BE2C (cell line): ENCODE data around the gene EMSY.

Source experiments
- DNase-seq: peaks from one replicate; pipeline ENCODE4 v3.0.0-alpha.2; 2020
- H3K27me3 ChIP-seq: fragments of 250-450 bp; sonication (Bioruptor Pico); 2 replicates; pipeline ENCODE4 v1.5.1; 2020; ENCODE audit warnings: mild to moderate bottlenecking
- H3K36me3 ChIP-seq: fragments of 250-450 bp; sonication (Bioruptor Pico); 2 replicates; pipeline ENCODE4 v1.5.1; 2020; ENCODE audit warnings: mild to moderate bottlenecking
- H3K4me1 ChIP-seq: fragments of 250-450 bp; sonication (Bioruptor Pico); 2 replicates; pipeline ENCODE4 v1.5.1; 2020
- H3K4me3 ChIP-seq: 2 replicates; pipeline ENCODE4 v1.5.1; 2011; ENCODE audit warnings: low read depth, low read length
- H3K9me3 ChIP-seq: fragments of 250-450 bp; sonication (Bioruptor Pico); 2 replicates; pipeline ENCODE4 v1.5.1; 2020
- TF ChIP-seq, protein P1 (sequence below): IDR thresholded peaks from 2 replicates; pipeline ENCODE4 v1.5.1; 2012; ENCODE audit warnings: mild to moderate bottlenecking, low read depth, low read length

The EMSY gene

DNA sequence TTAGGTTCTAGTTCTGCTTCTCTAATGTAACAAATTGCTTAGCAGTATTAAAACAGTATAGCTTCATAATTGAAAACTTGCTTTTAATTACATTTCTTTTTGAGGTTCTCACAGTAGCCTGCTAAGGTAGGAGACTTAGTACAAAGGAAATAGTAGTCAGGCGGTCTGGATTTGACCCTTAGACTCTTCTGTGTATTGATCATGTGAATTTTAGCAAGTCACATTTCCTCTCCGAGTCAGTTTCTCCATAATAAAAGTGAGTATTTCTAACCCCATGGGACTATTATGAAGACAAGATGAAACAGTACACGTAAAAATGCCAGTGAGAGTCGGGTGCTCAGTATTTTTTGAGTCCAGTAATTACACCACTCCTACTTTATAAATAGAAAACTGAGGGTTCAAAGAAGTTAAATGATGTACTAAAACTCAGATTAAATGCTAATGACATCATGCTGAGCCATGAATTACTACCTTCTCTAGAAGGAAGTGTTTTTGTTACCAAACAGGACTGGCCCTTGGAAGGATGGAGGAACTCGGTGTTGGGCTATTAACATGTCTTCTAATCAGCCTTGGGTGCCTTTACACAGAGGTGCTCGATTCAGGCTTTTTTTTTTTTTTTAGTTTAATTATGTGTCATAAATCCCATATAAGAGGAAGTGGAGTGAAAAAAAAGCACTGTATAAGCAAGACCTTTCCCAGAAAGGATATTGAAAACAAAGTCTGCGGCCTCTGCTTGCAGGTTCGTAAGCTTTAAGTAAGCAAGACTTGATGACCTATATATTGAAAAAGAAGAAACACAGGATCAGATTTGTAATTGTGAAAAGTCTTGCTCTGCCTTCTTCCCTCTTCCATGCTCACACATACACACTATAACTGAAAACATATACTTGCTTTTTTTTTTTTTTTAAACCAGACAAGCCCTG lies 109.0 kb downstream of the EMSY start:
- no peaks in the 10 kb centered on the region for H3K27me3 ChIP-seq
- H3K4me1 ChIP-seq: peaks cover 3% of the 10 kb centered on the region; the same call in 1 of the 2 replicates
- TF ChIP-seq, protein P1, sequence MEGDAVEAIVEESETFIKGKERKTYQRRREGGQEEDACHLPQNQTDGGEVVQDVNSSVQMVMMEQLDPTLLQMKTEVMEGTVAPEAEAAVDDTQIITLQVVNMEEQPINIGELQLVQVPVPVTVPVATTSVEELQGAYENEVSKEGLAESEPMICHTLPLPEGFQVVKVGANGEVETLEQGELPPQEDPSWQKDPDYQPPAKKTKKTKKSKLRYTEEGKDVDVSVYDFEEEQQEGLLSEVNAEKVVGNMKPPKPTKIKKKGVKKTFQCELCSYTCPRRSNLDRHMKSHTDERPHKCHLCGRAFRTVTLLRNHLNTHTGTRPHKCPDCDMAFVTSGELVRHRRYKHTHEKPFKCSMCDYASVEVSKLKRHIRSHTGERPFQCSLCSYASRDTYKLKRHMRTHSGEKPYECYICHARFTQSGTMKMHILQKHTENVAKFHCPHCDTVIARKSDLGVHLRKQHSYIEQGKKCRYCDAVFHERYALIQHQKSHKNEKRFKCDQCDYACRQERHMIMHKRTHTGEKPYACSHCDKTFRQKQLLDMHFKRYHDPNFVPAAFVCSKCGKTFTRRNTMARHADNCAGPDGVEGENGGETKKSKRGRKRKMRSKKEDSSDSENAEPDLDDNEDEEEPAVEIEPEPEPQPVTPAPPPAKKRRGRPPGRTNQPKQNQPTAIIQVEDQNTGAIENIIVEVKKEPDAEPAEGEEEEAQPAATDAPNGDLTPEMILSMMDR: no peak
- H3K4me3 ChIP-seq: no peak overlapping the region
- 0 out of 2 replicates have a peak, but pooled peaks cover 2% of the 10 kb centered on the region for H3K9me3 ChIP-seq
- H3K36me3 ChIP-seq: no peaks in the 10 kb centered on the region; the same call in 1 of the 2 replicates
- DNase-seq: no peak

DNA sequence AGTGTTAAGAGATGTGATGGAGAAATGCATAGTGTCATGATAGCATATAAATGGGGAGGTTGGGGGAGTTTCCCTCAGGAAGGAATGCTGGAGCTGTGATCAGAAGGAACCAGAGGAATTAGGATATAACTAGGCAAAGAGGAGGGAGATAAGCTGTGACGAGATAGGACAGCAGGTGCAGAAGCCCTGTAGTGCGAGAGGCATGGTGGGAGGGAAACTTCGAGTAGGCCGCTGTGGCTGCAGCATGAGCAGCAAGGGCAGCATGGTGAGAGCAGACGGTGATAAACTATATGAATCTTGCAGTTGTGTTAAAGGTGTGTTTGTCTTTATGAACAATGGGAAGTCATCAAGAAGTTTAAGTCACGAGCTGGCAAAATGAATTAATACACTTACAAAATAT lies 109.9 kb downstream of the EMSY start:
- TF ChIP-seq, protein P1: no peak
- DNase-seq: no peak

GRCh38 chr11:76557466-76557865 lies 112.6 kb downstream of the EMSY start:
- Histone ChIP-seq H3K9me3 (0 out of 2 replicates have a peak, but pooled peaks cover 2% of the 10 kb centered on the region), H3K27me3 (no peaks in the 10 kb centered on the region), H3K4me3 (no peak overlapping the region), H3K36me3 (no peaks in the 10 kb centered on the region; the same call in 1 of the 2 replicates), H3K4me1 (peaks cover 3% of the 10 kb centered on the region; the same call in 1 of the 2 replicates)
- no peak for DNase-seq
- TF ChIP-seq, protein P1: no peak

More for the DNA sequence above, 109.9 kb downstream of the EMSY start:
- H3K36me3 ChIP-seq: no peaks in the 10 kb centered on the region; the same call in 1 of the 2 replicates
- H3K27me3 ChIP-seq: no peaks in the 10 kb centered on the region
- 0 out of 2 replicates have a peak, but pooled peaks cover 2% of the 10 kb centered on the region for H3K9me3 ChIP-seq
- peaks cover 3% of the 10 kb centered on the region; the same call in 1 of the 2 replicates for H3K4me1 ChIP-seq
- no peak overlapping the region for H3K4me3 ChIP-seq

GRCh38 chr11:76558473-76558872 lies 113.7 kb downstream of the EMSY start:
- Histone ChIP-seq H3K4me1 (peaks cover 3% of the 10 kb centered on the region; the same call in 1 of the 2 replicates), H3K4me3 (no peak overlapping the region), H3K36me3 (no peaks in the 10 kb centered on the region; the same call in 1 of the 2 replicates), H3K9me3 (0 out of 2 replicates have a peak, but pooled peaks cover 2% of the 10 kb centered on the region), H3K27me3 (no peaks in the 10 kb centered on the region)
- DNase-seq: no peak
- TF ChIP-seq, protein P1: no peak

DNA sequence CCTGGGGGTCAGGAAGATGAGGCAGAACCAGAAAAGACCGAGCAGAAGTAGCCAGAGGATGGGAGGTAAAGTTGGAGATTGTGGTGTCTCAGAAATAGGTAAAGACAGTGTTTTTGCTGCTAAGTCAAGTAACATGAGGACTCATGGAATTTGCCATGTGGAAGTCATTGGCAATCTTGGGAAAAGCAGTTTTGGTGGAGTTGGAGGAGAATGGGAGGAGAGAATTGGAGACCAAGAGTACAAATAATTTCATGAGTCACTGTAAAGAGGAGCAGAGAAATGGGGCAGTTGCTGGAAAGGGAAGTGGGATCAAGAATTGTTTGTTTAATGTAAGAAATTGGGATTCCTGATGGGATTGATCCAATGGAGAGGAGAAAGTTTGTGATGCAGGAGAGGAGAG lies 114.1 kb downstream of the EMSY start:
- no peak overlapping the region for H3K4me3 ChIP-seq
- 0 out of 2 replicates have a peak, but pooled peaks cover 2% of the 10 kb centered on the region for H3K9me3 ChIP-seq
- no peak for DNase-seq
- H3K27me3 ChIP-seq: no peaks in the 10 kb centered on the region
- TF ChIP-seq, protein P1: no peak
- no peaks in the 10 kb centered on the region; the same call in 1 of the 2 replicates for H3K36me3 ChIP-seq
- peaks cover 3% of the 10 kb centered on the region; the same call in 1 of the 2 replicates for H3K4me1 ChIP-seq
